Measurements from ENCODE around the gene COMP.
"Not testable (repeated sequence)": the region's sequence is repeated elsewhere in the genome, so short reads cannot be mapped to it uniquely, and the experiment has no call there.

COMP gene

GRCh38 chr19:18815673-18816072 lies 24.6 kb upstream of the COMP start:
- H3K4me3 Mint-ChIP-seq = no peak overlapping the region
- no peak for DNase-seq (ENCODE audit: low spot score)
- peaks cover 2% of the 10 kb centered on the region for H3K27me3 Mint-ChIP-seq (ENCODE audit: low read depth)
- no peak overlapping the region for H3K27ac Mint-ChIP-seq
- H3K9me3 Mint-ChIP-seq = no peaks in the 10 kb centered on the region
- H3K36me3 Mint-ChIP-seq (ENCODE audit: low read depth) = no peaks in the 10 kb centered on the region
- H3K4me1 Mint-ChIP-seq (ENCODE audit: low read depth) = no peaks in the 10 kb centered on the region

- H3K9me3 Mint-ChIP-seq = no peaks in the 10 kb centered on the region
- no peak for DNase-seq (ENCODE audit: low spot score)
Observed at GRCh38 chr19:18814063-18814462, 23.0 kb upstream of the COMP start.

GRCh38 chr19:18811638-18812037 lies 20.5 kb upstream of the COMP start:
- H3K9me3 Mint-ChIP-seq; H3K36me3 Mint-ChIP-seq (ENCODE audit: low read depth); DNase-seq (ENCODE audit: low spot score); H3K4me1 Mint-ChIP-seq (ENCODE audit: low read depth); H3K27ac Mint-ChIP-seq; H3K4me3 Mint-ChIP-seq; H3K27me3 Mint-ChIP-seq (ENCODE audit: low read depth): not testable (repeated sequence)

More at GRCh38 chr19:18814063-18814462, 23.0 kb upstream of the COMP start:
- Mint-ChIP-seq H3K4me1 (ENCODE audit: low read depth) (peaks cover 3% of the 10 kb centered on the region), H3K36me3 (ENCODE audit: low read depth) (no peaks in the 10 kb centered on the region), H3K27me3 (ENCODE audit: low read depth) (peaks cover 2% of the 10 kb centered on the region), H3K27ac (no peak overlapping the region), H3K4me3 (no peak overlapping the region)

- H3K4me3 Mint-ChIP-seq = no peak overlapping the region
- H3K4me1 Mint-ChIP-seq (ENCODE audit: low read depth) = peaks cover 3% of the 10 kb centered on the region
- no peak overlapping the region for H3K27ac Mint-ChIP-seq
- peaks cover 6% of the 10 kb centered on the region for H3K27me3 Mint-ChIP-seq (ENCODE audit: low read depth)
- no peak for DNase-seq (ENCODE audit: low spot score)
- H3K36me3 Mint-ChIP-seq (ENCODE audit: low read depth) = no peaks in the 10 kb centered on the region
- no peaks in the 10 kb centered on the region for H3K9me3 Mint-ChIP-seq
Observed at GRCh38 chr19:18809149-18809868, 18.2 kb upstream of the COMP start.

GRCh38 chr19:18807861-18808331 lies 16.8 kb upstream of the COMP start:
- DNase-seq (ENCODE audit: low spot score) = no peak
- H3K4me3 Mint-ChIP-seq = no peak overlapping the region
- no peak overlapping the region for H3K27ac Mint-ChIP-seq
- peaks cover 4% of the 10 kb centered on the region for H3K27me3 Mint-ChIP-seq (ENCODE audit: low read depth)
- no peaks in the 10 kb centered on the region for H3K9me3 Mint-ChIP-seq
- no peaks in the 10 kb centered on the region for H3K36me3 Mint-ChIP-seq (ENCODE audit: low read depth)
- peaks cover 3% of the 10 kb centered on the region for H3K4me1 Mint-ChIP-seq (ENCODE audit: low read depth)

- H3K27me3 Mint-ChIP-seq (ENCODE audit: low read depth) = peaks cover 4% of the 10 kb centered on the region
Observed at GRCh38 chr19:18804643-18805042, 13.5 kb upstream of the COMP start.

GRCh38 chr19:18804139-18804601 lies 13.1 kb upstream of the COMP start:
- Mint-ChIP-seq H3K9me3 (no peaks in the 10 kb centered on the region), H3K27ac (no peak overlapping the region), H3K27me3 (ENCODE audit: low read depth) (peaks cover 4% of the 10 kb centered on the region), H3K4me3 (no peak overlapping the region), H3K4me1 (ENCODE audit: low read depth) (no peaks in the 10 kb centered on the region), H3K36me3 (ENCODE audit: low read depth) (no peaks in the 10 kb centered on the region)
- DNase-seq (ENCODE audit: low spot score) = no peak

More at GRCh38 chr19:18804643-18805042, 13.5 kb upstream of the COMP start:
- no peak for DNase-seq (ENCODE audit: low spot score)
- H3K4me3 Mint-ChIP-seq = no peak overlapping the region
- H3K9me3 Mint-ChIP-seq = no peaks in the 10 kb centered on the region
- peaks cover 2% of the 10 kb centered on the region for H3K4me1 Mint-ChIP-seq (ENCODE audit: low read depth)
- no peak overlapping the region for H3K27ac Mint-ChIP-seq
- H3K36me3 Mint-ChIP-seq (ENCODE audit: low read depth) = no peaks in the 10 kb centered on the region

- no peaks in the 10 kb centered on the region for H3K9me3 Mint-ChIP-seq
- no peak overlapping the region for H3K4me3 Mint-ChIP-seq
- H3K36me3 Mint-ChIP-seq (ENCODE audit: low read depth) = no peaks in the 10 kb centered on the region
- no peaks in the 10 kb centered on the region for H3K4me1 Mint-ChIP-seq (ENCODE audit: low read depth)
- no peaks in the 10 kb centered on the region for H3K27me3 Mint-ChIP-seq (ENCODE audit: low read depth)
- DNase-seq (ENCODE audit: low spot score) = no peak
- H3K27ac Mint-ChIP-seq = no peak overlapping the region
Observed at GRCh38 chr19:18803550-18804138, 12.5 kb upstream of the COMP start.

GRCh38 chr19:18802354-18802753 lies 11.2 kb upstream of the COMP start:
- Mint-ChIP-seq H3K4me3 (no peak overlapping the region), H3K36me3 (ENCODE audit: low read depth) (no peaks in the 10 kb centered on the region), H3K27me3 (ENCODE audit: low read depth) (peaks cover 2% of the 10 kb centered on the region), H3K9me3 (no peaks in the 10 kb centered on the region), H3K4me1 (ENCODE audit: low read depth) (no peaks in the 10 kb centered on the region), H3K27ac (no peak overlapping the region)
- no peak for DNase-seq (ENCODE audit: low spot score)

GRCh38 chr19:18800636-18801035 lies 9.5 kb upstream of the COMP start:
- Mint-ChIP-seq H3K4me1 (ENCODE audit: low read depth) (no peaks in the 10 kb centered on the region), H3K9me3 (no peaks in the 10 kb centered on the region), H3K36me3 (ENCODE audit: low read depth) (no peaks in the 10 kb centered on the region), H3K4me3 (no peak overlapping the region), H3K27ac (no peak overlapping the region), H3K27me3 (ENCODE audit: low read depth) (peaks cover 10% of the 10 kb centered on the region)
- DNase-seq (ENCODE audit: low spot score) = no peak

GRCh38 chr19:18800079-18800478 lies 9.0 kb upstream of the COMP start:
- no peak overlapping the region for H3K27ac Mint-ChIP-seq
- H3K4me1 Mint-ChIP-seq (ENCODE audit: low read depth) = no peaks in the 10 kb centered on the region
- H3K9me3 Mint-ChIP-seq = no peaks in the 10 kb centered on the region
- peaks cover 10% of the 10 kb centered on the region for H3K27me3 Mint-ChIP-seq (ENCODE audit: low read depth)
- no peak overlapping the region for H3K4me3 Mint-ChIP-seq
- no peak for DNase-seq (ENCODE audit: low spot score)
- no peaks in the 10 kb centered on the region for H3K36me3 Mint-ChIP-seq (ENCODE audit: low read depth)

GRCh38 chr19:18799389-18799970 lies 8.4 kb upstream of the COMP start:
- H3K4me3 Mint-ChIP-seq = no peak overlapping the region
- no peak for DNase-seq (ENCODE audit: low spot score)
- H3K36me3 Mint-ChIP-seq (ENCODE audit: low read depth) = no peaks in the 10 kb centered on the region
- H3K27ac Mint-ChIP-seq = no peak overlapping the region
- no peaks in the 10 kb centered on the region for H3K9me3 Mint-ChIP-seq
- no peaks in the 10 kb centered on the region for H3K4me1 Mint-ChIP-seq (ENCODE audit: low read depth)
- H3K27me3 Mint-ChIP-seq (ENCODE audit: low read depth) = peaks cover 15% of the 10 kb centered on the region

GRCh38 chr19:18798384-18799352 lies 7.6 kb upstream of the COMP start:
- Mint-ChIP-seq H3K4me3 (no peak overlapping the region), H3K4me1 (ENCODE audit: low read depth) (no peaks in the 10 kb centered on the region), H3K9me3 (no peaks in the 10 kb centered on the region), H3K27ac (no peak overlapping the region), H3K36me3 (ENCODE audit: low read depth) (no peaks in the 10 kb centered on the region), H3K27me3 (ENCODE audit: low read depth) (peaks cover 18% of the 10 kb centered on the region)
- DNase-seq (ENCODE audit: low spot score) = no peak
